Measurements from ENCODE around the gene CDH4. TPM values are rescaled to one million over a fixed set of nuclear protein-coding genes. Genes with fewer than 3 reads are reported as not detected.

CDH4 gene
- total RNA-seq, 4 donors from 2014 or later, result under 0.01 to 0.56 (median 0.19) TPM; not detected in 1

DNA sequence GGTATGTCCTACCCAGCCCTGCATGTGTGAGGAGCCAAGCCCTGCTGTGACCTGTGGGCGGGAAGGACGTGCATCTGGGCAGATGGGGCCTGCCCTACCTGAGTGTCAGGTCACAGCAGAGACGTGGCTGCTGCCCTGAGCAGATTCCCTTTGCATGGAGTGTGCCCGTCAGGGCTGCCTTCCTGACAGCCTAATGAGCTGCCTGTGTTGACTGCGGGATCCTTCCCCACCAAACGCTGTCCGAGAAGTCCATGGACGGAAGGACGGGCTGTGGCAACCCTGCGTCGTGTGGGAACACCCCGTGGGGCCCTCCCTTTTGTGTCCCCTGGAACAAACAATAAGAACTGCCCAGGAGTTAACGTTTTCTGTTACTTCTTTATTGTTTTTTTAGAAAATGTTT is 343.2 kb downstream of the CDH4 start:
- DNase-seq (ENCODE audit: low spot score) (no peak), ATAC-seq (ENCODE audit: low FRiP score) (no peak)
- TF ChIP-seq, protein P1, sequence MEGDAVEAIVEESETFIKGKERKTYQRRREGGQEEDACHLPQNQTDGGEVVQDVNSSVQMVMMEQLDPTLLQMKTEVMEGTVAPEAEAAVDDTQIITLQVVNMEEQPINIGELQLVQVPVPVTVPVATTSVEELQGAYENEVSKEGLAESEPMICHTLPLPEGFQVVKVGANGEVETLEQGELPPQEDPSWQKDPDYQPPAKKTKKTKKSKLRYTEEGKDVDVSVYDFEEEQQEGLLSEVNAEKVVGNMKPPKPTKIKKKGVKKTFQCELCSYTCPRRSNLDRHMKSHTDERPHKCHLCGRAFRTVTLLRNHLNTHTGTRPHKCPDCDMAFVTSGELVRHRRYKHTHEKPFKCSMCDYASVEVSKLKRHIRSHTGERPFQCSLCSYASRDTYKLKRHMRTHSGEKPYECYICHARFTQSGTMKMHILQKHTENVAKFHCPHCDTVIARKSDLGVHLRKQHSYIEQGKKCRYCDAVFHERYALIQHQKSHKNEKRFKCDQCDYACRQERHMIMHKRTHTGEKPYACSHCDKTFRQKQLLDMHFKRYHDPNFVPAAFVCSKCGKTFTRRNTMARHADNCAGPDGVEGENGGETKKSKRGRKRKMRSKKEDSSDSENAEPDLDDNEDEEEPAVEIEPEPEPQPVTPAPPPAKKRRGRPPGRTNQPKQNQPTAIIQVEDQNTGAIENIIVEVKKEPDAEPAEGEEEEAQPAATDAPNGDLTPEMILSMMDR (IDR thresholded peaks at IDR 0.05), result no peak

DNA sequence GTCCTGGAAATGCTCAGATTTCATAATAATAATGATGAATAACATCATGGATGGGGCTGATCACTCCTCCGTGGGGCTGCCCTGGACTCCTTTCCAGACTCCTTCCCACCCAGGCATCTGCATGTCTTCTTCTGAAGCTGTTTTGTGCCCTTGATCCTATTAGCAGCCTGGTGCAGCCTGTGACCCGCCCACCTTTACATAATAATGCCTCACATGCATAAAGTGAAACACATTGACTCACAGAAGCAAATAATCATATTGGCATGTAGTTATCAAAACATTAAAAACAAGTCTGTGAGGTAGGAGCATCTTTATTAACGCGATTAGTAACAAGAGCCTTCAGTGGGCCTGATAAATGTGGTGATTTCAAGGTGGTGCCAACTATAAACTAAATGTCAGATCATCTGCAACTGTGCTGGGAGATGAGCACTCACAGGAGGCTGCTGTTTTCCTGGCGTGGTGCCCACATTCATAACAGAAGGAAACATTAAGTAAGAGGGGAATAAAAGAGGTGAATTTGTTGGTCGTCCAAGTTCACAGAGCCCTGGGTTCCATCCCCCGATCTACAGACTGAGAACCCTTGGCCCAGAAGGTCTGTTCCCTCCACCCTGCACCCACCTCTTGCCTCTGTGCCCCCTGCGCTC is 344.7 kb downstream of the CDH4 start:
- no peak for ATAC-seq (ENCODE audit: low FRiP score)
- TF ChIP-seq, protein P1 (IDR thresholded peaks at IDR 0.05), result no peak
- DNase-seq (ENCODE audit: low spot score), result no peak

DNA sequence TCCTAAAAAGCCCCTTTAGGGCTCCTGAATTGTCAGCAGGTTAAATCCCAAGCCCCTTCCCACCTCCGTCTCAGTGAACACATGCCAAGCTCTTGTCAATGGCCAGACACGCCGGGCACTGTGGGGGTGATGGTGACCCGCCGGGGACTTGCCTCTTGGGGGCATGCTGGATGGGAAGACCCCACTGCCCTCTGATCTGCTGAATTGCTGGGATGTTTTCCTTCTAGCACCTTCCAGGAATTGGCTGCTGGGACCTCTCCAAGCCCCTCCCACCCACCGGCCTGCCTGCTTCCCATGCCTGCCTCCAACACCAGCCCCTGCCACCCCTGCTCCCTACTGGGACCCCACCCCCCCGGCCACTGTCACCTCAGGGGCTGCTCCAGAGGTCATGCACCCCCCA is 345.9 kb downstream of the CDH4 start:
- TF ChIP-seq, protein P1 (IDR thresholded peaks at IDR 0.05), result no peak
- no peak for DNase-seq (ENCODE audit: low spot score)
- ATAC-seq (ENCODE audit: low FRiP score), result no peak

DNA sequence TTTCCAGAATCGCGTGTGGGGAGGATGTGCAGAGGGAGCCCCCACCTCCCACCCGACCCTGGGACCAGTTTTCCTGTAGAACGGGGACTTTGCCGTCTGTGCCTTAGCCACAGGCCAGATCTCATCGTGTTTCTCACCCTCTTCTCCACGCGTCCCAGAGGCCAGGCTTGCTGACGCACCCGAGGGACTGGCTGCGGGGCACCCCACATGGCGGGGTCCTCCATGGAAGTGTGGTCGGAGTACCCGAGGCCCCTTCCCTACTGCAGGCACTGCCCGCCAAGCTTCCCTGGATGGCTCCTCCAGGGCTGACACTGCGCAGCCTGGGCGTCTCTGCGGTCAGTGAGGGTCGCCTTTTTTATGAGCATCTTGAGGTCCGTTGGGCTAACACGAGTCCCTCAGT is 346.5 kb downstream of the CDH4 start:
- no peak for DNase-seq (ENCODE audit: low spot score)
- TF ChIP-seq, protein P1 (IDR thresholded peaks at IDR 0.05), result no peak
- no peak for ATAC-seq (ENCODE audit: low FRiP score)

DNA sequence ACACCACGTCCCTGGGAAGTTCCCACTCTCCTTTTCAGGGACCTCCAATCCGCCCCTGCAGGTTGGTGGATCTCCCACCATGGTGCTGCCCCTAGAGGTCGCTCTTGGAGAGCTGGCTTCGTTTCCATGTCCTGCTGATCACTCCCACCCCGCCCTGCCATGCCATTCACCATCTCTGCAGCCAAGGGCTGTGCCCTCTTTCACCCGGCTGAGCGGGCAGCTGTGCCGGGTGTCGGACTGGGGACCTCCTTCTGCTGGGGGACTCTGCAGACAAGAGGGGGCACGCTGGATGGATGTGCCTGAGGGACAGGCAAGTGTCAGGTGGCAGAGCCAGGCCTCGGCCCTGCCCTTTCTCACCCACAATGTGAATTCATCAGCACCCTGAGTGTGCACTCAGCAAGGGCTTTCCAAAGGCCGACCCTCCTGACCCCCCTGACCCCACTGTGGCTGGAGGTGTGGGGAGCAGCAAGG is 347.0 kb downstream of the CDH4 start:
- no peak for ATAC-seq (ENCODE audit: low FRiP score)
- TF ChIP-seq, protein P1 (IDR thresholded peaks at IDR 0.05), result no peak
- no peak for DNase-seq (ENCODE audit: low spot score)

DNA sequence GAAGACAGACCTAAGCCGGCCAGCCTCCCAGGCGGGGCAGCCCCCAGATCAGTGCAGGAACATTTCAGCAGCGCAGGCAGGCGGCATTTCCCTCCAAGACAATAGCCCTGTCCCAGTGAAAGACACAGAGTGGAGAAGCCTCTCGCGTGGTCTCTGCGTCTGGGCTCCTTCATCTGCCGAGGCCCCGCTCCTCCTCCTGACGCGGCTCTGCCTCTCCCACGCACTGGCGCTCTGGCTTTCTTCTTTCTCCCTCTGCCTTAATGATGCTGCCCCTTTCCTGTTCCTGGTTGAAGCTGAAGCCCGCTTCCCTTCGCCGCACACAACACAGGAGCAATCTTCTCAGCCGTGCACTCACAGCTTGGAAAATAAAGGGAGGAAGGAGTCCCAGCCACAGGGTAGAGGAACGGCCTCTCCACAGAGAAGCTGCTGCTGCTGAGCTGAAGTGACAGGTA is 347.5 kb downstream of the CDH4 start:
- TF ChIP-seq, protein P1 (IDR thresholded peaks at IDR 0.05), result no peak
- ATAC-seq (ENCODE audit: low FRiP score) (peak; percentile 33), DNase-seq (ENCODE audit: low spot score) (no peak)

DNA sequence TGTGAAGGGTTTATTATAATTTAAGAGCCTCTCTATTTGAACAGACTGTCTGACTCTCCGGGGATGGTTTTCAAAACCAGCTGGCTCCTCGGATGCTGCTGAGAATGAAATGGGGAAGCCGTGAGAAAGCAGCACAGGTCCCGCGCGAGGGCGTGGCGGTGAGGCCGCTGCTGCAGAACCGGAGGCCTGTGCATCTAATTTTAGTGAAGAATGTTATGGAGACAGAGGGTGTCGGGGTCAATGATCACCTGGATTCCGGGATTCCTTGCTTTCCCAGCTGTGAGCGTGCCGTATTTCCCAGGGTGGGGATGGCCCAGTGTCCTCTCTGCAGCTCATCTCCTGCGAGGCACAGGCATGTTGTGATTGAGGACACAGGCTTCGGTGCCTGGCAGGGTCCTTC is 348.0 kb downstream of the CDH4 start:
- ATAC-seq (ENCODE audit: low FRiP score), result no peak
- TF ChIP-seq, protein P1 (IDR thresholded peaks at IDR 0.05), result no peak
- DNase-seq (ENCODE audit: low spot score), result no peak
